ENCODE results near the gene C3. TPM values are rescaled to one million over a fixed set of nuclear protein-coding genes. Genes with fewer than 3 reads are reported as not detected.
A peak's percentile ranks its signal among the peaks of the same experiment; 100 is the strongest.

Gene C3
- total and polyA plus RNA-seq, 2 of the 13 experiments (the other 11 are each of a cell fraction or from before 2014, with no cell fraction given): 1,455 to 6,272 TPM

DNA sequence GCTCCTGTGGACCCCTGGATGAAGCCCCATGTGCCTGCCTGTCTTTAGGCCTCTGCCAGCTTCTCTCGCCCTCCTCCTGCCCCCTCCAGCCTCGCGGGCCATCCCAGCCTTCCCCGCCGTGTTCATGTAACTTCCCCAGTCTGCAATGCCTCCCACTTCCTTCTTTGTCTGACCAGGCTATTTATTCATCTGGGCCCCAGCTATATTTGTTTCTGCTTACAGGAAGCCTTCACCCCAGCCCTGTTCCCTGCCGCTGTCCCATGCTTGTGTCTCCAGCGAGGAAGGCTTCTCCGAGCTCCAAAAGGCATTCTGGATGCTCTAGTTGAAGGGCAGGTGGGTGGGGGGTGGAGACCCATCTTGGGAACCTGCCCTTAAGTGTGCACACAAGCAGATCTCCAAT, 7.9 kb upstream of the C3 start (continued):
- TF ChIP-seq, protein P1, sequence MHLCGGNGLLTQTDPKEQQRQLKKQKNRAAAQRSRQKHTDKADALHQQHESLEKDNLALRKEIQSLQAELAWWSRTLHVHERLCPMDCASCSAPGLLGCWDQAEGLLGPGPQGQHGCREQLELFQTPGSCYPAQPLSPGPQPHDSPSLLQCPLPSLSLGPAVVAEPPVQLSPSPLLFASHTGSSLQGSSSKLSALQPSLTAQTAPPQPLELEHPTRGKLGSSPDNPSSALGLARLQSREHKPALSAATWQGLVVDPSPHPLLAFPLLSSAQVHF (CRISPR knock-in tag; IDR thresholded peaks at IDR 0.05): no peak
- TF ChIP-seq, protein P2, sequence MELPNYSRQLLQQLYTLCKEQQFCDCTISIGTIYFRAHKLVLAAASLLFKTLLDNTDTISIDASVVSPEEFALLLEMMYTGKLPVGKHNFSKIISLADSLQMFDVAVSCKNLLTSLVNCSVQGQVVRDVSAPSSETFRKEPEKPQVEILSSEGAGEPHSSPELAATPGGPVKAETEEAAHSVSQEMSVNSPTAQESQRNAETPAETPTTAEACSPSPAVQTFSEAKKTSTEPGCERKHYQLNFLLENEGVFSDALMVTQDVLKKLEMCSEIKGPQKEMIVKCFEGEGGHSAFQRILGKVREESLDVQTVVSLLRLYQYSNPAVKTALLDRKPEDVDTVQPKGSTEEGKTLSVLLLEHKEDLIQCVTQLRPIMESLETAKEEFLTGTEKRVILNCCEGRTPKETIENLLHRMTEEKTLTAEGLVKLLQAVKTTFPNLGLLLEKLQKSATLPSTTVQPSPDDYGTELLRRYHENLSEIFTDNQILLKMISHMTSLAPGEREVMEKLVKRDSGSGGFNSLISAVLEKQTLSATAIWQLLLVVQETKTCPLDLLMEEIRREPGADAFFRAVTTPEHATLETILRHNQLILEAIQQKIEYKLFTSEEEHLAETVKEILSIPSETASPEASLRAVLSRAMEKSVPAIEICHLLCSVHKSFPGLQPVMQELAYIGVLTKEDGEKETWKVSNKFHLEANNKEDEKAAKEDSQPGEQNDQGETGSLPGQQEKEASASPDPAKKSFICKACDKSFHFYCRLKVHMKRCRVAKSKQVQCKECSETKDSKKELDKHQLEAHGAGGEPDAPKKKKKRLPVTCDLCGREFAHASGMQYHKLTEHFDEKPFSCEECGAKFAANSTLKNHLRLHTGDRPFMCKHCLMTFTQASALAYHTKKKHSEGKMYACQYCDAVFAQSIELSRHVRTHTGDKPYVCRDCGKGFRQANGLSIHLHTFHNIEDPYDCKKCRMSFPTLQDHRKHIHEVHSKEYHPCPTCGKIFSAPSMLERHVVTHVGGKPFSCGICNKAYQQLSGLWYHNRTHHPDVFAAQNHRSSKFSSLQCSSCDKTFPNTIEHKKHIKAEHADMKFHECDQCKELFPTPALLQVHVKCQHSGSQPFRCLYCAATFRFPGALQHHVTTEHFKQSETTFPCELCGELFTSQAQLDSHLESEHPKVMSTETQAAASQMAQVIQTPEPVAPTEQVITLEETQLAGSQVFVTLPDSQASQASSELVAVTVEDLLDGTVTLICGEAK (IDR thresholded peaks at IDR 0.05): no peak
- TF ChIP-seq, protein P2 (CRISPR knock-in tag; IDR thresholded peaks at IDR 0.05): no peak
- TF ChIP-seq SALL1 (CRISPR knock-in tag; IDR thresholded peaks at IDR 0.05) (no peak; the same call in 1 of the 2 replicates), ERF (CRISPR knock-in tag; IDR thresholded peaks at IDR 0.05) (0 out of 2 replicates have a peak, but pooled peaks have one; percentile 44), SKI (IDR thresholded peaks at IDR 0.05; ENCODE audit: partially characterized antibody) (no peak), ZNF562 (CRISPR knock-in tag; IDR thresholded peaks at IDR 0.05; ENCODE audit: borderline replicate concordance) (no peak), ELF3 (CRISPR knock-in tag; IDR thresholded peaks at IDR 0.05) (peak; percentile 82), GATAD2A (CRISPR knock-in tag; IDR thresholded peaks at IDR 0.05) (0 out of 2 replicates have a peak, but pooled peaks have one; percentile 15), MEIS1 (CRISPR knock-in tag; IDR thresholded peaks at IDR 0.05; ENCODE audit: borderline replicate concordance) (no peak), FOXJ3 (CRISPR knock-in tag; IDR thresholded peaks at IDR 0.05; ENCODE audit: borderline replicate concordance) (no peak), ZNF234 (CRISPR knock-in tag; conservative IDR thresholded peaks at IDR 0.05) (no peak), SAP130 (CRISPR knock-in tag; IDR thresholded peaks at IDR 0.05; ENCODE audit: low read depth) (peak; percentile 37; the same call in 1 of the 2 replicates), SRF (IDR thresholded peaks at IDR 0.05; ENCODE audit: low read depth, low read length) (no peak)
- TF ChIP-seq, protein P3, sequence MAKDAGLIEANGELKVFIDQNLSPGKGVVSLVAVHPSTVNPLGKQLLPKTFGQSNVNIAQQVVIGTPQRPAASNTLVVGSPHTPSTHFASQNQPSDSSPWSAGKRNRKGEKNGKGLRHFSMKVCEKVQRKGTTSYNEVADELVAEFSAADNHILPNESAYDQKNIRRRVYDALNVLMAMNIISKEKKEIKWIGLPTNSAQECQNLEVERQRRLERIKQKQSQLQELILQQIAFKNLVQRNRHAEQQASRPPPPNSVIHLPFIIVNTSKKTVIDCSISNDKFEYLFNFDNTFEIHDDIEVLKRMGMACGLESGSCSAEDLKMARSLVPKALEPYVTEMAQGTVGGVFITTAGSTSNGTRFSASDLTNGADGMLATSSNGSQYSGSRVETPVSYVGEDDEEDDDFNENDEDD (CRISPR knock-in tag; IDR thresholded peaks at IDR 0.05; ENCODE audit: borderline replicate concordance): no peak
- TF ChIP-seq, protein P4, sequence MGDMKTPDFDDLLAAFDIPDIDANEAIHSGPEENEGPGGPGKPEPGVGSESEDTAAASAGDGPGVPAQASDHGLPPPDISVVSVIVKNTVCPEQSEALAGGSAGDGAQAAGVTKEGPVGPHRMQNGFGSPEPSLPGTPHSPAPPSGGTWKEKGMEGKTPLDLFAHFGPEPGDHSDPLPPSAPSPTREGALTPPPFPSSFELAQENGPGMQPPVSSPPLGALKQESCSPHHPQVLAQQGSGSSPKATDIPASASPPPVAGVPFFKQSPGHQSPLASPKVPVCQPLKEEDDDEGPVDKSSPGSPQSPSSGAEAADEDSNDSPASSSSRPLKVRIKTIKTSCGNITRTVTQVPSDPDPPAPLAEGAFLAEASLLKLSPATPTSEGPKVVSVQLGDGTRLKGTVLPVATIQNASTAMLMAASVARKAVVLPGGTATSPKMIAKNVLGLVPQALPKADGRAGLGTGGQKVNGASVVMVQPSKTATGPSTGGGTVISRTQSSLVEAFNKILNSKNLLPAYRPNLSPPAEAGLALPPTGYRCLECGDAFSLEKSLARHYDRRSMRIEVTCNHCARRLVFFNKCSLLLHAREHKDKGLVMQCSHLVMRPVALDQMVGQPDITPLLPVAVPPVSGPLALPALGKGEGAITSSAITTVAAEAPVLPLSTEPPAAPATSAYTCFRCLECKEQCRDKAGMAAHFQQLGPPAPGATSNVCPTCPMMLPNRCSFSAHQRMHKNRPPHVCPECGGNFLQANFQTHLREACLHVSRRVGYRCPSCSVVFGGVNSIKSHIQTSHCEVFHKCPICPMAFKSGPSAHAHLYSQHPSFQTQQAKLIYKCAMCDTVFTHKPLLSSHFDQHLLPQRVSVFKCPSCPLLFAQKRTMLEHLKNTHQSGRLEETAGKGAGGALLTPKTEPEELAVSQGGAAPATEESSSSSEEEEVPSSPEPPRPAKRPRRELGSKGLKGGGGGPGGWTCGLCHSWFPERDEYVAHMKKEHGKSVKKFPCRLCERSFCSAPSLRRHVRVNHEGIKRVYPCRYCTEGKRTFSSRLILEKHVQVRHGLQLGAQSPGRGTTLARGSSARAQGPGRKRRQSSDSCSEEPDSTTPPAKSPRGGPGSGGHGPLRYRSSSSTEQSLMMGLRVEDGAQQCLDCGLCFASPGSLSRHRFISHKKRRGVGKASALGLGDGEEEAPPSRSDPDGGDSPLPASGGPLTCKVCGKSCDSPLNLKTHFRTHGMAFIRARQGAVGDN (CRISPR knock-in tag; IDR thresholded peaks at IDR 0.05): peak; percentile 83
